Loucy (cell line): ENCODE data around the gene KEAP1.

ENCODE experiments used
- H2AFZ ChIP-seq: fragments of 200-600 bp; sonication (generic); 2 replicates; pipeline ENCODE4 v1.6.0; 2016; ENCODE audit warnings: antibody characterized with exemption, mild to moderate bottlenecking, low read length, moderate library complexity
- H3F3A ChIP-seq: fragments of 200-600 bp; 2 replicates; pipeline ENCODE4 v1.6.0; 2016; ENCODE audit warnings: antibody characterized with exemption, low read depth, mild to moderate bottlenecking
- H3K27me3 ChIP-seq: fragments of 200-600 bp; sonication (generic); 2 replicates; pipeline ENCODE4 v1.6.1; 2014; ENCODE audit warnings: low read length, mild to moderate bottlenecking; ENCODE audit not compliant: insufficient read depth, poor library complexity, severe bottlenecking
- H3K36me3 ChIP-seq: fragments of 200-600 bp; sonication (generic); 2 replicates; pipeline ENCODE4 v1.6.1; 2016; ENCODE audit warnings: low read length; ENCODE audit not compliant: insufficient read depth
- H3K4me1 ChIP-seq: fragments of 200-600 bp; sonication (generic); 2 replicates; pipeline ENCODE4 v1.5.1; 2014; ENCODE audit warnings: low read length, mild to moderate bottlenecking; ENCODE audit not compliant: insufficient read depth, poor library complexity, severe bottlenecking
- H3K4me2 ChIP-seq: fragments of 200-600 bp; sonication (generic); 2 replicates; pipeline ENCODE4 v1.6.0; 2014; ENCODE audit warnings: antibody characterized with exemption, low read length, low read depth, mild to moderate bottlenecking; ENCODE audit not compliant: poor library complexity, severe bottlenecking
- H3K4me3 ChIP-seq: fragments of 200-600 bp; sonication (generic); 2 replicates; pipeline ENCODE4 v1.5.1; 2014; ENCODE audit warnings: low read length, mild to moderate bottlenecking, mixed read lengths; ENCODE audit not compliant: poor library complexity, severe bottlenecking
- H3K79me2 ChIP-seq: fragments of 200-600 bp; sonication (generic); 2 replicates; pipeline ENCODE4 v1.6.1; 2014; ENCODE audit warnings: low read length; ENCODE audit not compliant: insufficient read depth
- H3K9ac ChIP-seq: fragments of 200-600 bp; sonication (generic); 2 replicates; pipeline ENCODE4 v1.6.0; 2014; ENCODE audit warnings: mild to moderate bottlenecking, low read depth, low read length, moderate library complexity; ENCODE audit not compliant: poor library complexity, severe bottlenecking
- H3K9me2 ChIP-seq: fragments of 200-600 bp; sonication (generic); replicated peaks from 2 replicates; pipeline ENCODE4 v1.6.1; 2016; ENCODE audit warnings: low read depth, low read length, mixed read lengths
- H3K9me3 ChIP-seq: fragments of 200-600 bp; sonication (generic); 2 replicates; pipeline ENCODE4 v1.6.1; 2014; ENCODE audit warnings: mild to moderate bottlenecking, antibody characterized with exemption, low read length, low read depth; ENCODE audit not compliant: insufficient read depth
- H4K20me1 ChIP-seq: fragments of 200-600 bp; sonication (generic); 2 replicates; pipeline ENCODE4 v1.6.0; 2014; ENCODE audit warnings: antibody characterized with exemption, low read length, mild to moderate bottlenecking; ENCODE audit not compliant: insufficient read depth, poor library complexity, severe bottlenecking
- CTCF ChIP-seq: fragments of 200-600 bp; sonication (generic); conservative IDR thresholded peaks from 2 replicates; pipeline ENCODE4 v1.5.1; 2014; ENCODE audit warnings: mild to moderate bottlenecking, antibody characterized with exemption, low read length
- EZH2phosphoT487 ChIP-seq: fragments of 200-600 bp; IDR thresholded peaks from 2 replicates; pipeline ENCODE4 v1.6.1; 2018; ENCODE audit warnings: antibody characterized with exemption, mild to moderate bottlenecking, moderate library complexity, borderline replicate concordance

KEAP1 gene

GRCh38 chr19:10550336-10550735 is 47.2 kb upstream of the KEAP1 start:
- peaks cover 7% of the 10 kb centered on the region for H4K20me1 ChIP-seq
- no peak overlapping the region for H2AFZ ChIP-seq
- H3K27me3 ChIP-seq = no peaks in the 10 kb centered on the region
- H3F3A ChIP-seq = peaks cover 30% of the 10 kb centered on the region
- H3K9me2 ChIP-seq = no peaks in the 10 kb centered on the region
- no peak overlapping the region for H3K4me3 ChIP-seq
- H3K9ac ChIP-seq = no peak overlapping the region
- TF ChIP-seq EZH2phosphoT487 = no peak
- TF ChIP-seq CTCF = no peak
- peaks cover 55% of the 10 kb centered on the region for H3K4me1 ChIP-seq
- no peaks in the 10 kb centered on the region for H3K9me3 ChIP-seq
- peaks cover 57% of the 10 kb centered on the region; the same call in 1 of the 2 replicates for H3K36me3 ChIP-seq
- H3K79me2 ChIP-seq = peaks cover 66% of the 10 kb centered on the region
- H3K4me2 ChIP-seq = no peak overlapping the region

- Histone ChIP-seq H3F3A (peaks cover 24% of the 10 kb centered on the region), H3K4me1 (peaks cover 49% of the 10 kb centered on the region), H3K4me3 (no peak overlapping the region), H3K4me2 (no peak overlapping the region), H3K36me3 (peaks cover 54% of the 10 kb centered on the region; the same call in 1 of the 2 replicates), H3K9me2 (no peaks in the 10 kb centered on the region), H3K9me3 (no peaks in the 10 kb centered on the region), H4K20me1 (peaks cover 12% of the 10 kb centered on the region), H3K79me2 (peaks cover 68% of the 10 kb centered on the region), H3K27me3 (no peaks in the 10 kb centered on the region), H3K9ac (no peak overlapping the region), H2AFZ (no peak overlapping the region)
- TF ChIP-seq EZH2phosphoT487 (no peak), CTCF (no peak)
Observed at GRCh38 chr19:10549733-10550132, 46.6 kb upstream of the KEAP1 start.

GRCh38 chr19:10548746-10549276 is 45.7 kb upstream of the KEAP1 start:
- peaks cover 20% of the 10 kb centered on the region for H4K20me1 ChIP-seq
- peaks cover 44% of the 10 kb centered on the region for H3K4me1 ChIP-seq
- H3F3A ChIP-seq = peaks cover 19% of the 10 kb centered on the region
- no peak overlapping the region for H2AFZ ChIP-seq
- peaks cover 53% of the 10 kb centered on the region; the same call in 1 of the 2 replicates for H3K36me3 ChIP-seq
- peaks cover 77% of the 10 kb centered on the region for H3K79me2 ChIP-seq
- no peak overlapping the region for H3K4me2 ChIP-seq
- H3K27me3 ChIP-seq = peaks cover 6% of the 10 kb centered on the region
- H3K4me3 ChIP-seq = no peak overlapping the region
- H3K9me3 ChIP-seq = no peaks in the 10 kb centered on the region
- no peaks in the 10 kb centered on the region for H3K9me2 ChIP-seq
- TF ChIP-seq CTCF (no peak), EZH2phosphoT487 (no peak)
- no peak overlapping the region for H3K9ac ChIP-seq
